IMR-90 (cell line): ENCODE results near the gene MATK. TPM values are rescaled to one million over a fixed set of nuclear protein-coding genes. Genes with fewer than 3 reads are reported as not detected.

Experiments
- ATAC-seq: fragments of 200-7000 bp; cut with Tn5 transposase; 2 replicates; pipeline ENCODE4 v1.9.1; 2020; ENCODE audit warnings: low read depth, mild to moderate bottlenecking, moderate library complexity
- BruUV-seq: library from RNA; stranded (reverse); fragments of 400-500 nt; replicated peaks from 2 replicates; lab custom pipeline; 2021; lab: Mats Ljungman, UMichigan
- CTCF ChIA-PET: fragments of 300-600 bp; formaldehyde crosslinking; extraction: SDS; loops from one replicate; lab custom pipeline; 2021; ENCODE audit warnings: antibody characterized with exemption; lab: Yijun Ruan, JAX
- POLR2A ChIA-PET: fragments of 300-600 bp; sonication (Branson Sonifier 250); formaldehyde crosslinking; loops from one replicate; lab custom pipeline; 2022; ENCODE audit warnings: antibody characterized with exemption; ENCODE audit not compliant: unreplicated experiment; lab: Charles Lee
- DNase-seq: peaks from one replicate; pipeline ENCODE4 v3.0.0; 2013
- H2AFZ ChIP-seq: replicated peaks from 2 replicates; pipeline ENCODE3; 2013; ENCODE audit warnings: low read length, mild to moderate bottlenecking; ENCODE audit not compliant: poor library complexity
- H2AK5ac ChIP-seq: 2 replicates; pipeline ENCODE4 v1.6.1; 2013; ENCODE audit warnings: low read depth, low read length, inconsistent platforms
- H2AK9ac ChIP-seq: replicated peaks from 2 replicates; pipeline ENCODE3; 2013; ENCODE audit warnings: mild to moderate bottlenecking, low read depth, low read length, moderate library complexity; ENCODE audit not compliant: poor library complexity
- H2BK120ac ChIP-seq: 2 replicates; pipeline ENCODE4 v1.6.1; 2013; ENCODE audit warnings: low read depth, low read length, inconsistent platforms
- H2BK15ac ChIP-seq: 3 replicates; pipeline ENCODE4 v1.6.1; 2013; ENCODE audit warnings: low read depth, low read length, inconsistent platforms
- H2BK20ac ChIP-seq: 2 replicates; pipeline ENCODE4 v1.6.1; 2013; ENCODE audit warnings: low read depth, mild to moderate bottlenecking, inconsistent platforms, low read length, moderate library complexity
- H2BK5ac ChIP-seq: 2 replicates; pipeline ENCODE4 v1.6.1; 2013; ENCODE audit warnings: mild to moderate bottlenecking, low read depth, low read length, inconsistent platforms; ENCODE audit not compliant: poor library complexity, severe bottlenecking
- H3K14ac ChIP-seq: replicated peaks from 2 replicates; pipeline ENCODE4 v1.6.1; 2013; ENCODE audit warnings: low read depth, low read length, inconsistent platforms
- H3K18ac ChIP-seq: 2 replicates; pipeline ENCODE4 v1.6.1; 2013; ENCODE audit warnings: low read depth, low read length, control low read depth
- H3K23ac ChIP-seq: 2 replicates; pipeline ENCODE4 v1.6.1; 2013; ENCODE audit warnings: low read depth, low read length, inconsistent platforms
- H3K27ac ChIP-seq: 2 replicates; pipeline ENCODE4 v1.5.1; 2013; ENCODE audit warnings: mild to moderate bottlenecking, control low read depth, low read length; ENCODE audit not compliant: insufficient read depth
- H3K27me3 ChIP-seq: 2 replicates; pipeline ENCODE4 v1.6.1; 2013; ENCODE audit warnings: low read length; ENCODE audit not compliant: control insufficient read depth, insufficient read depth
- H3K36me3 ChIP-seq: 2 replicates; pipeline ENCODE4 v1.6.1; 2013; ENCODE audit warnings: low read length, mixed read lengths; ENCODE audit not compliant: control insufficient read depth, insufficient read depth
- H3K4ac ChIP-seq: 2 replicates; pipeline ENCODE4 v1.6.1; 2013; ENCODE audit warnings: low read depth, low read length, inconsistent platforms
- H3K4me1 ChIP-seq: 2 replicates; pipeline ENCODE4 v1.6.1; 2013; ENCODE audit warnings: low read length, mixed read lengths; ENCODE audit not compliant: control insufficient read depth, insufficient read depth
- H3K4me2 ChIP-seq: 2 replicates; pipeline ENCODE4 v1.6.1; 2013; ENCODE audit warnings: low read depth, mild to moderate bottlenecking, control low read depth, low read length, moderate library complexity
- H3K4me3 ChIP-seq: 2 replicates; pipeline ENCODE4 v1.5.1; 2013; ENCODE audit warnings: low read depth, mild to moderate bottlenecking, control low read depth, low read length, moderate library complexity; ENCODE audit not compliant: insufficient read depth
- H3K56ac ChIP-seq: 2 replicates; pipeline ENCODE4 v1.6.1; 2013; ENCODE audit warnings: low read length, inconsistent platforms; ENCODE audit not compliant: insufficient read depth; ENCODE audit errors: extremely low read depth
- H3K79me1 ChIP-seq, 2 experiments: 2 replicates each; pipeline ENCODE4 v1.6.1; 2013; ENCODE audit warnings: low read length in 2 of 2, inconsistent platforms in 1 of 2, low read depth in 1 of 2
- H3K9ac ChIP-seq: 2 replicates; pipeline ENCODE4 v1.6.1; 2013; ENCODE audit warnings: low read depth, low read length, control low read depth
- H3K9me1 ChIP-seq: 2 replicates; pipeline ENCODE4 v1.6.1; 2013; ENCODE audit warnings: low read length, inconsistent platforms; ENCODE audit not compliant: insufficient read depth
- H3K9me3 ChIP-seq: 2 replicates; pipeline ENCODE4 v1.6.1; 2013; ENCODE audit warnings: low read length; ENCODE audit not compliant: control insufficient read depth, insufficient read depth
- H4K20me1 ChIP-seq: 2 replicates; pipeline ENCODE4 v1.6.1; 2013; ENCODE audit warnings: low read length, inconsistent platforms; ENCODE audit not compliant: insufficient read depth
- H4K5ac ChIP-seq: 2 replicates; pipeline ENCODE4 v1.6.1; 2013; ENCODE audit warnings: mild to moderate bottlenecking, low read depth, low read length, control low read depth
- H4K8ac ChIP-seq, 2 experiments: 2 replicates each; pipeline ENCODE4 v1.6.1; 2013; ENCODE audit warnings: low read depth in 2 of 2, low read length in 2 of 2, control low read depth in 1 of 2, inconsistent platforms in 1 of 2
- H4K91ac ChIP-seq: 2 replicates; pipeline ENCODE4 v1.6.1; 2013; ENCODE audit warnings: low read depth, low read length, inconsistent platforms; ENCODE audit not compliant: insufficient read depth
- CEBPB ChIP-seq: IDR thresholded peaks from 2 replicates; pipeline ENCODE4 v1.6.1; 2012; ENCODE audit warnings: low read depth, low read length, improper control_type of control experiment
- FOS ChIP-seq: fragments of 150-350 bp; IDR thresholded peaks from 2 replicates; pipeline ENCODE4 v1.6.1; 2016; ENCODE audit warnings: low read depth, low read length
- MAFK ChIP-seq: IDR thresholded peaks from 2 replicates; pipeline ENCODE4 v1.6.1; 2012; ENCODE audit warnings: low read depth, low read length, improper control_type of control experiment
- MXI1 ChIP-seq: IDR thresholded peaks from 2 replicates; pipeline ENCODE4 v1.6.1; 2012; ENCODE audit warnings: low read depth, mild to moderate bottlenecking, low read length, moderate library complexity, borderline replicate concordance
- POLR2A ChIP-seq: IDR thresholded peaks from 2 replicates; pipeline ENCODE4 v1.6.1; 2012; ENCODE audit warnings: mild to moderate bottlenecking, low read depth, low read length
- RAD21 ChIP-seq: IDR thresholded peaks from 2 replicates; pipeline ENCODE4 v1.6.1; 2012; ENCODE audit warnings: low read length, improper control_type of control experiment
- RFX5 ChIP-seq: IDR thresholded peaks from 2 replicates; pipeline ENCODE4 v1.8.0; 2012; ENCODE audit warnings: low read depth, mild to moderate bottlenecking, low read length, moderate library complexity
- SMC3 ChIP-seq: fragments of 150-350 bp; IDR thresholded peaks from 2 replicates; pipeline ENCODE4 v1.6.1; 2016; ENCODE audit warnings: low read depth, mild to moderate bottlenecking, antibody characterized with exemption, low read length, moderate library complexity
- WGBS, 2 experiments: methylation state at CpG; one replicate each; pipeline versions ENCODE4 v1.1.5 to v1.1.7; 2013; ENCODE audit warnings: missing lambda C conversion rate in 2 of 2; ENCODE audit not compliant: insufficient read length in 1 of 2; ENCODE audit errors: extremely low coverage in 2 of 2; 5-methylcytosine and 5-hydroxymethylcytosine counted together
- dilution Hi-C: fragments of 300-500 bp; cut with HindIII; formaldehyde crosslinking; loops from one replicate; pipeline ENCODE4 v1.14.3; 2018; ENCODE audit warnings: low sequenced_read_pairs; ENCODE audit not compliant: unreplicated experiment
- in situ Hi-C: fragments of 300-500 bp; cut with MboI; formaldehyde crosslinking; loops from 3 replicates; pipeline ENCODE4 v1.14.3; 2019; ENCODE audit warnings: low sequenced_read_pairs, inconsistent platforms, mixed read lengths
- intact Hi-C: fragments of 100-400 bp; cut with micrococcal nuclease; formaldehyde crosslinking; loops from 2 replicates; pipeline ENCODE4 v1.10.0; 2022
- polyA plus RNA-seq, 3 experiments: library from polyadenylated mRNA; depleted of rRNA; stranded (reverse); fragments of >200 nt; gene quantifications; 2 replicates each; pipeline ENCODE4 v1.2.3, GENCODE V29; 2012; ENCODE audit warnings: low replicate concordance in 1 of 3
- total RNA-seq: library from RNA; depleted of rRNA; stranded (reverse); fragments of >200 nt; gene quantifications from 2 replicates; pipeline ENCODE4 v1.2.3, GENCODE V29; 2012

The MATK gene
- total and polyA plus RNA-seq, 2 of the 4 experiments (the other 2 are of a cell fraction), result not detected

- TF ChIP-seq FOS, result no peak
- TF ChIP-seq MAFK, result no peak
- TF ChIP-seq CEBPB, result no peak
- TF ChIP-seq POLR2A, result no peak
- no peak for TF ChIP-seq MXI1
- TF ChIP-seq RAD21, result no peak
These were observed 24.7 kb upstream of the MATK start (continued) for GRCh38 chr19:3810708-3811355.

GRCh38 chr19:3809881-3810707 is 23.9 kb upstream of the MATK start:
- no peaks in the 10 kb centered on the region for H3K9me3 ChIP-seq
- no peak overlapping the region for H2AK5ac ChIP-seq
- H3K27me3 ChIP-seq, result peaks cover 8% of the 10 kb centered on the region
- CTCF ChIA-PET, result no interaction called here
- H3K9me1 ChIP-seq, result peaks cover 5% of the 10 kb centered on the region
- no peak overlapping the region for H2BK20ac ChIP-seq
- BruUV-seq, result no TSS peak
- dilution Hi-C loops (no loop called here), intact Hi-C loops (no loop called here), in situ Hi-C loops (no loop called here)
- no peak overlapping the region for H3K23ac ChIP-seq
- no peak overlapping the region for H2BK120ac ChIP-seq
- no peak overlapping the region for H4K8ac ChIP-seq
- peak overlapping the region; percentile 51 for H2AFZ ChIP-seq
- H3K4me3 ChIP-seq, result no peak overlapping the region
- TF ChIP-seq FOS (no peak), MAFK (no peak), SMC3 (no peak), RFX5 (no peak), POLR2A (no peak)
- DNase-seq (no peak), ATAC-seq (no peak)
- H2BK15ac ChIP-seq, result no peak overlapping the region
- H2AK9ac ChIP-seq, result no peak overlapping the region
- POLR2A ChIA-PET, result no interaction called here
- no peak overlapping the region for H3K9ac ChIP-seq
- no peaks in the 10 kb centered on the region for H4K20me1 ChIP-seq
- H3K56ac ChIP-seq, result no peak overlapping the region
- H4K91ac ChIP-seq, result no peak overlapping the region
- WGBS, 2 experiments, result no CpG with 5 or more reads among the region's 26 CpGs
- H2BK5ac ChIP-seq, result no peak overlapping the region
- no peaks in the 10 kb centered on the region for H3K36me3 ChIP-seq
- no peaks in the 10 kb centered on the region for H3K79me1 ChIP-seq
- H3K4me2 ChIP-seq, result no peak overlapping the region
- H3K18ac ChIP-seq, result no peak overlapping the region
- H4K5ac ChIP-seq, result no peak overlapping the region
- H3K4me1 ChIP-seq, result no peaks in the 10 kb centered on the region
- H3K14ac ChIP-seq, result no peak overlapping the region
- no peak overlapping the region for H3K27ac ChIP-seq
- H3K4ac ChIP-seq, result no peak overlapping the region
